RWPE1 (cell line): Measurements from ENCODE around the gene ASB15.

Source experiments
- CTCF ChIA-PET: fragments of 350-600 bp; sonication (Branson Sonifier 250); formaldehyde crosslinking; extraction: SDS; loops from one replicate; lab custom pipeline; 2021; lab: Yijun Ruan, JAX
- POLR2A ChIA-PET: fragments of 400-600 bp; formaldehyde crosslinking; extraction: SDS; loops from one replicate; lab custom pipeline; 2020; ENCODE audit warnings: antibody characterized with exemption; ENCODE audit not compliant: low non-redundant PET; lab: Yijun Ruan, JAX
- DNase-seq: peaks from one replicate; pipeline ENCODE4 v3.0.0; 2012; ENCODE audit warnings: low spot score
- H3K27ac ChIP-seq: fragments of 450-650 bp; 2 replicates; pipeline ENCODE4 v1.5.1; 2017
- TF ChIP-seq, protein P1 (sequence below): fragments of 450-650 bp; conservative IDR thresholded peaks from 2 replicates; pipeline ENCODE4 v1.5.1; 2017; ENCODE audit warnings: low read depth, mild to moderate bottlenecking

ASB15 gene

DNA sequence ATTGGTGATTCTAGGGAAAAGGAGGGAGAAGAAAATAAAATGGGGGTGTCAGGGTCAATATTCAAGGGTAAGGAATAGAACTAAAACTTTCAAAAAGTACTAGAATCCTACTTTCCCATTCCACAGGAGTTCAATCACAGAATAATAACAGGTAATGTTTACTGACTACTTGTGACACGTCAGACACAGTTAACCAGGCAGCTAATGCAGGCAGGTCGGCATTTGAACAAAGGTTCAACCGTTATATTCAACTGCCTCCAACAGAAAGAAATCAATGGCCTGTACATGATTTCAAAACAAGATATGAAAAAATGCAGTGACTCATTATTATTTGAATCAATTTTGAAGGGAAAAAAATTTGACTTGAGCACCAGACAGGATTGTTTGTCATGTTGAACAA is 3.1 kb downstream of the ASB15 start:
- no peak overlapping the region for H3K27ac ChIP-seq
- no peak for DNase-seq
- POLR2A ChIA-PET, result no interaction called here
- CTCF ChIA-PET, result no interaction called here
- TF ChIP-seq, protein P1, sequence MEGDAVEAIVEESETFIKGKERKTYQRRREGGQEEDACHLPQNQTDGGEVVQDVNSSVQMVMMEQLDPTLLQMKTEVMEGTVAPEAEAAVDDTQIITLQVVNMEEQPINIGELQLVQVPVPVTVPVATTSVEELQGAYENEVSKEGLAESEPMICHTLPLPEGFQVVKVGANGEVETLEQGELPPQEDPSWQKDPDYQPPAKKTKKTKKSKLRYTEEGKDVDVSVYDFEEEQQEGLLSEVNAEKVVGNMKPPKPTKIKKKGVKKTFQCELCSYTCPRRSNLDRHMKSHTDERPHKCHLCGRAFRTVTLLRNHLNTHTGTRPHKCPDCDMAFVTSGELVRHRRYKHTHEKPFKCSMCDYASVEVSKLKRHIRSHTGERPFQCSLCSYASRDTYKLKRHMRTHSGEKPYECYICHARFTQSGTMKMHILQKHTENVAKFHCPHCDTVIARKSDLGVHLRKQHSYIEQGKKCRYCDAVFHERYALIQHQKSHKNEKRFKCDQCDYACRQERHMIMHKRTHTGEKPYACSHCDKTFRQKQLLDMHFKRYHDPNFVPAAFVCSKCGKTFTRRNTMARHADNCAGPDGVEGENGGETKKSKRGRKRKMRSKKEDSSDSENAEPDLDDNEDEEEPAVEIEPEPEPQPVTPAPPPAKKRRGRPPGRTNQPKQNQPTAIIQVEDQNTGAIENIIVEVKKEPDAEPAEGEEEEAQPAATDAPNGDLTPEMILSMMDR, result no peak

- H3K27ac ChIP-seq, result no peak overlapping the region
- ChIA-PET CTCF (interaction anchor here (0.6 kb wide), 1 partner anchor 41 kb away, joined by 3 read pairs; no protein-coding TSS in a partner anchor), POLR2A (no interaction called here)
- DNase-seq, result no peak
- TF ChIP-seq, protein P1, result no peak
Observed at GRCh38 chr7:123607423-123607975, 5.9 kb downstream of the ASB15 start.

GRCh38 chr7:123608991-123609882 is 7.6 kb downstream of the ASB15 start:
- CTCF ChIA-PET, result interaction anchor here (0.6 kb wide), 2 partner anchors 28 to 627 kb away, joined by 4 to 5 read pairs; no protein-coding TSS in a partner anchor
- TF ChIP-seq, protein P1, result no peak
- H3K27ac ChIP-seq, result no peak overlapping the region
- POLR2A ChIA-PET, result no interaction called here
- DNase-seq, result no peak

DNA sequence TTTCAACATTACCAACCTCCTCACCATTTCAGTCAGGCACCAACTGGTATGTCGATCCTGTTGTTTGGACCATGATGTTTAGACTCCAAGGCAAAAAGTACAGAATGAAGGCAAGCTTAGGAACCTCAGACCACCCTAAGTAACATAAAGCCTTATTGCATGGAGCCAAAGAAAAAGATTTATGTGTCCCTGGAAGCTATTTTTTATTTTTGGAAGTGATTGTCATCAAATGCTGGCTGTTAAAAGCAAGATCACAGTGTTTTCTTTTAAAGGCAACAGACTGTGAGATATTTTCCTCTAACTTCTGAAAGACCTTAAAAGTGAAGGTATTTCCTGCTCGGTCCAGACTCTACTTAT is 8.2 kb downstream of the ASB15 start:
- H3K27ac ChIP-seq, result no peak overlapping the region
- no peak for DNase-seq
- TF ChIP-seq, protein P1, result no peak
- POLR2A ChIA-PET, result no interaction called here
- CTCF ChIA-PET, result interaction anchor here (0.6 kb wide), 1 partner anchor 29 kb away, joined by 4 read pairs; no protein-coding TSS in a partner anchor

DNA sequence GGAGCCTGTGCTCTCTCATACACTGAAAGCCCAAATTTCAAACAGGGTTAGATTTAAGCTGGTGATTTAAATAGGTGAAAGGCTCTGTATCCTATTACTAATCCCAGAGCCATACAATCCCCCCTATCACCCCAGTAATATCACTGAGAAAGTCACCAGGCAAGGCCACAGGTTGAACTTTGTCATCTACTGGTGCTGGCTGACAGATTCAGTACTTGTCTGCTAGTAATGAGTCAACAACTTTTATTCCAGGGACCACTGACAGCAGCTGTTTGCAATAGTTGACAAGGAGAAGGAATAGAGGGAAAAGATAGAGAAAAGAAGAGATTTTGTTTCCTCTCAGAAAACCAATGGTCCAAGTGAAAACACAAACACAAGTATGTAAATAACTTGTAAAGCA is 10.4 kb downstream of the ASB15 start:
- POLR2A ChIA-PET, result interaction anchor here (0.6 kb wide), 1 partner anchor 40 kb away, joined by 3 read pairs; no protein-coding TSS in a partner anchor
- CTCF ChIA-PET, result no interaction called here
- H3K27ac ChIP-seq, result no peak overlapping the region
- DNase-seq, result no peak
- TF ChIP-seq, protein P1, result no peak

DNA sequence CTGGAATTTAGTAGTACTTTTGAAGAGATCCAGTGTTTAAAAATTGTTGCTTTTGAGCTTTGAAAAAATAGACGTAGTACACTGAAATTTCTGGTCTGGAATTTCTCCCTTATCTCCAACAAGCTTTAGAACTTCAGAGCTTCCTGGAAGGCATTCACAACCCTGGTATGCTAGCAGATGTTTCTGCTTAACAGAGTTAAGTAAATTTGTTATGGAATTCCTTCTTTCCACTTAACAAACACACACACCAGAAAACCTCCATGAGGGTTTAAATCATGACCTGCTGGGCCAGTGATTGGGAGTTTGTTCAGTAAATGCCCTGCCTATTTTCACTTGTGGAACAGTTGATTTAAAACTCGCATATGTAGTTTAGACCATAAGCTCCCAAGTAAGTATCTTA is 13.7 kb downstream of the ASB15 start:
- ChIA-PET POLR2A (no interaction called here), CTCF (interaction anchor here (0.9 kb wide), 1 partner anchor 47 kb away, joined by 3 read pairs; no protein-coding TSS in a partner anchor)
- TF ChIP-seq, protein P1, result no peak
- no peak for DNase-seq
- no peak overlapping the region for H3K27ac ChIP-seq
